ENCODE results near the gene ASB1.

DNA sequence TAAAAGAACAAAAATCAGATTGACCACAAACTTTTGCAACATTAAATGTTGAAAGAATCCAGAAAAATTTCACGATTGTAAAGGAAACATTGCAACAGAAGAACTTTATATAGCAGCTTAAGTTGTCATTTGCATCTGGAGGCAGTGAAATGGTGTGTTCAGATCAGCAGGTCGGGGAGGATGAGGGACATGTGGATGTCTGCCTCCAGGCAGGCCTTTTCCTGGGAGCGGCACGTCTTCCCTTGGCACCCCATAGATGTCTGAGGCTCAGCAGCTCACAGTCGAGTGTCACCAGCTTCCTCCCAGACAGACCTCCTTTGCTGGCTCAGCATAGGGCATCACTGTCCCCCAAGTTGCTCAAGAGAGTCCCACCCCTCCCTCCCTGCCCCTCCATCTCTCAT lies 44.3 kb upstream of the ASB1 start:
- TF ChIP-seq, protein P1, sequence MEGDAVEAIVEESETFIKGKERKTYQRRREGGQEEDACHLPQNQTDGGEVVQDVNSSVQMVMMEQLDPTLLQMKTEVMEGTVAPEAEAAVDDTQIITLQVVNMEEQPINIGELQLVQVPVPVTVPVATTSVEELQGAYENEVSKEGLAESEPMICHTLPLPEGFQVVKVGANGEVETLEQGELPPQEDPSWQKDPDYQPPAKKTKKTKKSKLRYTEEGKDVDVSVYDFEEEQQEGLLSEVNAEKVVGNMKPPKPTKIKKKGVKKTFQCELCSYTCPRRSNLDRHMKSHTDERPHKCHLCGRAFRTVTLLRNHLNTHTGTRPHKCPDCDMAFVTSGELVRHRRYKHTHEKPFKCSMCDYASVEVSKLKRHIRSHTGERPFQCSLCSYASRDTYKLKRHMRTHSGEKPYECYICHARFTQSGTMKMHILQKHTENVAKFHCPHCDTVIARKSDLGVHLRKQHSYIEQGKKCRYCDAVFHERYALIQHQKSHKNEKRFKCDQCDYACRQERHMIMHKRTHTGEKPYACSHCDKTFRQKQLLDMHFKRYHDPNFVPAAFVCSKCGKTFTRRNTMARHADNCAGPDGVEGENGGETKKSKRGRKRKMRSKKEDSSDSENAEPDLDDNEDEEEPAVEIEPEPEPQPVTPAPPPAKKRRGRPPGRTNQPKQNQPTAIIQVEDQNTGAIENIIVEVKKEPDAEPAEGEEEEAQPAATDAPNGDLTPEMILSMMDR (IDR thresholded peaks at IDR 0.05; ENCODE audit: insufficient read depth, low read length, poor library complexity, severe bottlenecking) = no peak
- TF ChIP-seq EZH2phosphoT487 (conservative IDR thresholded peaks at IDR 0.05; ENCODE audit: low read length) = no peak

All from SU-DHL-6 (cell line).